DND-41 (cell line): ENCODE measurements around the gene DCTD.

Experiments
- EZH2 ChIP-seq: IDR thresholded peaks from 3 replicates; pipeline ENCODE4 v1.6.1; 2012; ENCODE audit warnings: borderline replicate concordance, low read depth, mild to moderate bottlenecking, moderate library complexity, low read length, inconsistent platforms; ENCODE audit not compliant: severe bottlenecking
- TF ChIP-seq, protein P1 (sequence below): IDR thresholded peaks from 2 replicates; pipeline ENCODE4 v1.5.1; 2012; ENCODE audit warnings: borderline replicate concordance, low read length, moderate library complexity, mild to moderate bottlenecking; ENCODE audit not compliant: poor library complexity, severe bottlenecking; ENCODE audit errors: extremely low read depth

DNA sequence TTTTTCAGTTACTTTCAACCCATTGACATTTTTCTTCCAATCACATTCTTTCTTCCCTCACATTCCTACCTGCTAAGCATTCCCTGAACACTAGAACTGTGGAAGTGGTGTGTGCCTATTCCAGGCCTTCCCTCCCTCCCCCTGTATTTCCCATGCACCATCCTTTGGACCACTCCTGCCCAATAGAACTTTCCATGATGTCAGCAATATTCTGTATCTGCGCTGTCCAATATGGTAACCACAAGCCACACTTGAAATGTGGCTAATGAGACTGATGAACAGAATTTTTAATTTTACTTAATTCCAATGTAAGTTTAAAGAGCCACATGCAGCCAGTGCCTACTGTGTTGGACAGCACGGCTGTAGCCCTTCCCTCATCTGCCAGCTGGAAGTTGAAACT is 57.5 kb downstream of the DCTD start:
- TF ChIP-seq, protein P1, sequence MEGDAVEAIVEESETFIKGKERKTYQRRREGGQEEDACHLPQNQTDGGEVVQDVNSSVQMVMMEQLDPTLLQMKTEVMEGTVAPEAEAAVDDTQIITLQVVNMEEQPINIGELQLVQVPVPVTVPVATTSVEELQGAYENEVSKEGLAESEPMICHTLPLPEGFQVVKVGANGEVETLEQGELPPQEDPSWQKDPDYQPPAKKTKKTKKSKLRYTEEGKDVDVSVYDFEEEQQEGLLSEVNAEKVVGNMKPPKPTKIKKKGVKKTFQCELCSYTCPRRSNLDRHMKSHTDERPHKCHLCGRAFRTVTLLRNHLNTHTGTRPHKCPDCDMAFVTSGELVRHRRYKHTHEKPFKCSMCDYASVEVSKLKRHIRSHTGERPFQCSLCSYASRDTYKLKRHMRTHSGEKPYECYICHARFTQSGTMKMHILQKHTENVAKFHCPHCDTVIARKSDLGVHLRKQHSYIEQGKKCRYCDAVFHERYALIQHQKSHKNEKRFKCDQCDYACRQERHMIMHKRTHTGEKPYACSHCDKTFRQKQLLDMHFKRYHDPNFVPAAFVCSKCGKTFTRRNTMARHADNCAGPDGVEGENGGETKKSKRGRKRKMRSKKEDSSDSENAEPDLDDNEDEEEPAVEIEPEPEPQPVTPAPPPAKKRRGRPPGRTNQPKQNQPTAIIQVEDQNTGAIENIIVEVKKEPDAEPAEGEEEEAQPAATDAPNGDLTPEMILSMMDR = no peak
- TF ChIP-seq EZH2 = no peak
